GM18498 (cell line): ENCODE results near the gene IL13.
"Not testable (repeated sequence)": the region's sequence is repeated elsewhere in the genome, so short reads cannot be mapped to it uniquely, and the experiment has no call there.

Experiments used
- ATAC-seq: cut with Tn5 transposase; IDR thresholded peaks from one replicate; pipeline ENCODE4 v1.9.1; 2021; ENCODE audit warnings: mild to moderate bottlenecking, moderate library complexity; ENCODE audit not compliant: unreplicated experiment

IL13 gene

GRCh38 chr5:132657676-132658380 is at the start of gene IL13:
Gene IL13, plus strand, starts transcription at chr5:132658173. Its CDS starts 14 bp downstream, at chr5:132658187.
- ATAC-seq: no peak

GRCh38 chr5:132611965-132612364 is 46.0 kb upstream of the IL13 start:
- no peak for ATAC-seq

DNA sequence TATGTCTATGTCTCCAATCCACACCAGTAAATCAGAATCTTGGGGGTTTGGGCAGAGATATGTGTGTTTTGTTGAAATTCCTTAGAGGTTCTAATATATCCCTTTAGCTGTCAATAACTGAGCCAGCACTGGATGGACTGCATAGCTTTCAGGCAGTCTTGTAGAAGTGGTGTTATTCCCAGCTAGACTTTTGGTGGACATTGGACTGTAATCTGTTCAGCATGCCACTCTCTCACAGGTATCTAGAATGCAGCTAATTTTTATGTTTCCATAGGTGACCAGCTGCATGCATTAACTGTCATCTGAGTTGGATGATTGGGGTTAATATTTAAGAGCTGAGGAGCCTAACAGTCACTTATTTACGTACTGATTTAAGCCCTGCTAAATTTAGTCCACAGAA is 45.1 kb upstream of the IL13 start:
- no peak for ATAC-seq

- ATAC-seq: no peak
Observed at GRCh38 chr5:132621699-132622098, 36.3 kb upstream of the IL13 start.

GRCh38 chr5:132622608-132623007 is 35.4 kb upstream of the IL13 start:
- no peak for ATAC-seq

- ATAC-seq: no peak
Observed at GRCh38 chr5:132627470-132627869, 30.5 kb upstream of the IL13 start.

- ATAC-seq: peak; percentile 43
Observed at GRCh38 chr5:132628814-132629213, 29.2 kb upstream of the IL13 start.

DNA sequence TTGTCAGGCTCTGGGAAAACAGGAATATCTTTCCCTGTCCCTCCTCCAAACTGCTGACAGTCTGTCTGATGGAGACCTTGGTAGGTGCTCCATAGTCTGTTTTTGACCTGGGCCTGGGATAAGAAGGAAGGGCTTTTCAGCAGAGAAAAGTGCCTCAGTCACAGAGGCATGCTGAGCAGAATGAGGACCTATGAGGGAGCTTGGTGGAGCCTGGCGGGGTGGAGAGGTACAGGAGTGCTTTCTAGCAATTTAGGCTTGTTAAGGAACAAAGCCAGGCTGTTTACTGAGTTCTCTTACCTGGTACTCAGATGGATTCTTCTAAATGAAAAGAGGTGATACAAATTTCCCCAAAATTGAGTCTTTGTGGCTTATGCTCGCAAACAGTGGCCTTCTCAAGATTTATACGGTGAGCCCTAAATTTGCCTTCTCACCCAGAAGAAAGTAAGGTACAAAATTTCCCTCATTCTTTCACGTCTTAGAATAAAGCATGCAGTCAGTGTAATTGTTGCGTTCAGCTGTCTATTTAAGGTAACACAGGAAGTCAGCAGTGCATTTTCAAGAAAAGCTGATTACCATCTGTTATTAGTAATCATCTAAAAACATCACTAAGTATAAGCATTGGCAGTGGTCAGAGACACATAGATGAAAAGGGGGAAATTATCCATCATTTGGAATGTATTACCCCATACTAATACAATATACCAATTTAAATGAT is 28.6 kb upstream of the IL13 start:
- ATAC-seq: peak; percentile 69

GRCh38 chr5:132633587-132633986 is 24.4 kb upstream of the IL13 start:
- ATAC-seq: not testable (repeated sequence)

- peak; percentile 43 for ATAC-seq
Observed at GRCh38 chr5:132635873-132636272, 22.1 kb upstream of the IL13 start.

DNA sequence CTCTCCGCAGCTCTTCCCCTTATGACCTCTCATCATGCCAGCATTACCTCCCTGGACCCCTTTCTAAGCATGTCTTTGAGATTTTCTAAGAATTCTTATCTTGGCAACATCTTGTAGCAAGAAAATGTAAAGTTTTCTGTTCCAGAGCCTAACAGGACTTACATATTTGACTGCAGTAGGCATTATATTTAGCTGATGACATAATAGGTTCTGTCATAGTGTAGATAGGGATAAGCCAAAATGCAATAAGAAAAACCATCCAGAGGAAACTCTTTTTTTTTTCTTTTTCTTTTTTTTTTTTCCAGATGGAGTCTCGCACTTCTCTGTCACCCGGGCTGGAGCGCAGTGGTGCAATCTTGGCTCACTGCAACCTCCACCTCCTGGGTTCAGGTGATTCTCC is 20.7 kb upstream of the IL13 start:
- ATAC-seq: no peak

DNA sequence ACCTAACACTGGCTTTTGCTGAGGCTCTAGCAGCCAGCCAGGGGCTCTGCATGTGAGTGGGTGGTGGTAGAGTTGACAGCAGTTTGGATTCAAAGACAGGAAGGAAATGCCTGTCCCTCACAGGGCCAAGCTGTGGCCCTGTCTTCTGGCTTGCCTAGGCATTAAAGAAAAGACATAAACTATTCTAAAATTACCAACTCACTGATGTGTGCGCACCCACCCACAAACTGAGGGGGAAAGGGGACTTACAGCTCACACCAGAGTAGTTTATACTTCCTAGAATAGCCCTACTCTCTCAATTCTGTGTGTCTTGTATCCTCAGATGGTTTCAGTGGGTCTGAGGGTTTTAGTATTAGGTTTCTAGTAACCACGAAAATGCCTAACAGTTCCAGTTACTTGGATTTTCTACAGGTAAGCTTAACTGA is 18.3 kb upstream of the IL13 start:
- ATAC-seq: peak; percentile 67

- no peak for ATAC-seq
Observed at GRCh38 chr5:132640613-132641012, 17.4 kb upstream of the IL13 start.

DNA sequence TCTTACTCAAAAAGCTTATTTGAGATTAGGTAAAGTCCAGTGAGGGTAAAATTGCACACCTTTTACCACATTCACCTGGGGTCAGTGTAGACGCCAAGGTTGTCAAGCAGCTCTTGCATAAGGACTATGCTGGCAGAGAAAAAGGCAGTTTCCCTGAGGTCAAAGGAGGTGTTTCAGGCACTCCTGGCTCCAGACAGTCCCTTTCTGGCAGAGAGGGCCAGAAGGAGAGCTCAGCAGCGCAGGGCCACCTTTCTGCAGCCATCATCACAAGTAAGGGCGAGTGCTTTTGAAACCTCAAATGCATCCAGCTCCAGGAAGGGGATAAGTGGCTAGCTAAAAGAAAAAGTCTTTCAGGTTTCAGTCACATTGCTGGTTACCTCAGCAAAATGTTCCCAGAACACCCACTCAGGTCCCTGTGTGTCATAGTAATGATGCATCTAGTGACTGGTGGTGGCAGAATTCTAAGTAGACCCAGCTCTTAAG is 16.7 kb upstream of the IL13 start:
- no peak for ATAC-seq

DNA sequence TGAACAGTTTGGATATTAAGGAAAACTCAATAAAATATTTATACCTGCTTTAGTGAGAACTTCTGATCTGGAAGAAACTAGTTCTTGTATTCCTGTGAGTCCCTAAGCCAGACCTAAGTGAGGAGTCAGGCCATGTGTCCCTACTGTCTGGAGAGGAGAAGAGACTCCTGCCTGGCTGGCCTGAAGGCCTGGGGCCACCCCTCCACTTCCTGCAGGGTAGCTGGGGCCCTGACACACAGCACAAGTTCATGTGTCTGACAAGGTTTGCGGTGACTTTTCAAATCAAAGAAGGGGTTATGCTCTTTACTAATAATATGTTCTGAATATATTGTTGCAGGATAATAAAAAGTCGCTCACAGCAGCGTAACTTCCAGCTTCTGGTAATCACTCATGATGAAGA is 16.1 kb upstream of the IL13 start:
- no peak for ATAC-seq

GRCh38 chr5:132644177-132644576 is 13.8 kb upstream of the IL13 start:
- ATAC-seq: no peak

DNA sequence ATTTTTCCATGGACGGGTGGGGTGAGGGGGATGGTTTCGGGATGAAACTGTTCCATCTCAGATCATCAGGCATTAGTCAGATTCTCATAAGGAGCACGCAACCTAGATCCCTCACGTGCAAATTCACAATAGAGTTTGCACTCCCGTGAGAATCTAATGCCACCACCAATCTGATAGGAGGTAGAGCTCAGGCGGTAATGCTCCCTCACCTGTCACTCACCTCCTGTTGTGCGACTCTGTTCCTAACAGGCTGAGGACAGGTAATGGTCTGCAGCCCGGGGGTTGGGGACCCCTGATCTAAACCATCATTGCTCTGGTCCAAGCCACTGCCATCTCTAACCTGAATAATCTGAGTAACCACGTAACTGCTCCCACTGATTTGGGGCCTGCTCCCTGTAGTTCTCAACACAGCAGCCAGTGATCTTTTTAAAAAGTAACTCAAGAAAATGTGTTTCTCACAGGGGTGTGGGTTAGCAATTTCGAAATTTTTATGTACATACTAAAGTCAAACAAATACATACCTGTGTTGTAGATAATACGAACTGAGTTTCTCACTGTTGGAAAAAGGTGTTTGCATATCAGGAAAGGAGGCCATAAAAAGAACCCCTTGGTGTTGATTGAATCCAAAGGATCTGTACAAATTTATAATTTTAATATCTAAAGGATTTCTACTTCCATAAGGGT is 11.2 kb upstream of the IL13 start:
- no peak for ATAC-seq

DNA sequence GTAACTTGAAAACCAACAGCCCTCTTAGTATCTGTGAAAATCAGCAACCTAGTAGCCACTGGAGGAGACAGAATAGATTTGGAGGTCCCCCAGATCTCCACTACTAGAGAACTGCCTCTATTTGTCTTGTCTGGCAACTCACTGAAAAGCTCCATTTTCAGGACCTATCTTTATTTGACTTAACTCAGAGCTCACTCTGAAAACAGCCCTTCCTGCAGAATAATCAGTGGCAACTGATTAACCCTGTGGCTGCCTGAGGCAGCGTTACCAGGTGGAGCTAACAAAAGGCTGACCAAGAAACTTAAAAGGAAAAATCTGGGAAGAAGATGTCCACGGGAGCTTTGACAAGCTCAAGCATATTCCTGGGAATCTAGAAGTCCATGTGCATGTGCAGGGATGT is 10.5 kb upstream of the IL13 start:
- no peak for ATAC-seq

DNA sequence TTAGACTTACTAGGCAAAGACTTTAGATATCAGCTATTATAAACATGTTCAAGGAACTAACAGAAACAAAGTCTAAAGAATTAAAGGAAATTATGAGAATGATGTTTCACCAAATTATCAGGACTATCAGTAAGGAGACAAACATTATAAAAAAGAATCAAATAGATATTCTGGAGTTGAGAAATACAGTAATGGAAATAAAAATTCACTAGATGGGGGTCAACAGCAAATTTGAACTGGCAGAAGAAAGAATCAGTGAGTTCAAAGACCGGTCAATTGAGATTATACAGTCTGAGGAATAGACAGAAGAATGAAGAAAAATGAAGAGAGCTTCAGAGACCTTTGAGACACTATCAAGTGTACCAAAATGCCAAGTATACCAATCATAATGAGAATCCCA is 9.6 kb upstream of the IL13 start:
- ATAC-seq: no peak

- no peak for ATAC-seq
Observed at GRCh38 chr5:132651838-132652469, 6.0 kb upstream of the IL13 start.

GRCh38 chr5:132653716-132654115 is 4.3 kb upstream of the IL13 start:
- ATAC-seq: no peak
